Uterus (tissue), 2 donors: ENCODE data around the gene TRIML2.

Experiments
- POLR2A ChIP-seq, 2 donors: fragments of 450-650 bp; IDR thresholded peaks; one replicate each; pipeline ENCODE4 v1.6.1; 2016; ENCODE audit warnings: antibody characterized with exemption in 2 of 2, mild to moderate bottlenecking in 1 of 2, moderate library complexity in 1 of 2
- TF ChIP-seq, protein P1 (sequence below), 4 experiments: fragments of 200-600 bp in 2 of 4; fragments of 450-650 bp in 2 of 4; sonication (generic) in 2 of 4; IDR thresholded peaks; one replicate each; pipeline ENCODE4 v1.5.1; 2016 to 2019; ENCODE audit warnings: antibody characterized with exemption in 4 of 4, mild to moderate bottlenecking in 2 of 4, moderate library complexity in 1 of 4

GRCh38 chr4:188107931-188108843, 1.2 kb downstream of the TRIML2 start:
- TF ChIP-seq POLR2A (IDR thresholded peaks at IDR 0.05), result no peak
- TF ChIP-seq, protein P1, sequence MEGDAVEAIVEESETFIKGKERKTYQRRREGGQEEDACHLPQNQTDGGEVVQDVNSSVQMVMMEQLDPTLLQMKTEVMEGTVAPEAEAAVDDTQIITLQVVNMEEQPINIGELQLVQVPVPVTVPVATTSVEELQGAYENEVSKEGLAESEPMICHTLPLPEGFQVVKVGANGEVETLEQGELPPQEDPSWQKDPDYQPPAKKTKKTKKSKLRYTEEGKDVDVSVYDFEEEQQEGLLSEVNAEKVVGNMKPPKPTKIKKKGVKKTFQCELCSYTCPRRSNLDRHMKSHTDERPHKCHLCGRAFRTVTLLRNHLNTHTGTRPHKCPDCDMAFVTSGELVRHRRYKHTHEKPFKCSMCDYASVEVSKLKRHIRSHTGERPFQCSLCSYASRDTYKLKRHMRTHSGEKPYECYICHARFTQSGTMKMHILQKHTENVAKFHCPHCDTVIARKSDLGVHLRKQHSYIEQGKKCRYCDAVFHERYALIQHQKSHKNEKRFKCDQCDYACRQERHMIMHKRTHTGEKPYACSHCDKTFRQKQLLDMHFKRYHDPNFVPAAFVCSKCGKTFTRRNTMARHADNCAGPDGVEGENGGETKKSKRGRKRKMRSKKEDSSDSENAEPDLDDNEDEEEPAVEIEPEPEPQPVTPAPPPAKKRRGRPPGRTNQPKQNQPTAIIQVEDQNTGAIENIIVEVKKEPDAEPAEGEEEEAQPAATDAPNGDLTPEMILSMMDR (IDR thresholded peaks at IDR 0.05), result no peak
